ENCODE data around the gene CTNNAL1.

CTNNAL1 gene

GRCh38 chr9:109020113-109020512 is 6.8 kb upstream of the CTNNAL1 start:
- no peak overlapping the region for H3K4me3 ChIP-seq (ENCODE audit: control insufficient read depth, low read depth, low read length)
- TF ChIP-seq, protein P1, sequence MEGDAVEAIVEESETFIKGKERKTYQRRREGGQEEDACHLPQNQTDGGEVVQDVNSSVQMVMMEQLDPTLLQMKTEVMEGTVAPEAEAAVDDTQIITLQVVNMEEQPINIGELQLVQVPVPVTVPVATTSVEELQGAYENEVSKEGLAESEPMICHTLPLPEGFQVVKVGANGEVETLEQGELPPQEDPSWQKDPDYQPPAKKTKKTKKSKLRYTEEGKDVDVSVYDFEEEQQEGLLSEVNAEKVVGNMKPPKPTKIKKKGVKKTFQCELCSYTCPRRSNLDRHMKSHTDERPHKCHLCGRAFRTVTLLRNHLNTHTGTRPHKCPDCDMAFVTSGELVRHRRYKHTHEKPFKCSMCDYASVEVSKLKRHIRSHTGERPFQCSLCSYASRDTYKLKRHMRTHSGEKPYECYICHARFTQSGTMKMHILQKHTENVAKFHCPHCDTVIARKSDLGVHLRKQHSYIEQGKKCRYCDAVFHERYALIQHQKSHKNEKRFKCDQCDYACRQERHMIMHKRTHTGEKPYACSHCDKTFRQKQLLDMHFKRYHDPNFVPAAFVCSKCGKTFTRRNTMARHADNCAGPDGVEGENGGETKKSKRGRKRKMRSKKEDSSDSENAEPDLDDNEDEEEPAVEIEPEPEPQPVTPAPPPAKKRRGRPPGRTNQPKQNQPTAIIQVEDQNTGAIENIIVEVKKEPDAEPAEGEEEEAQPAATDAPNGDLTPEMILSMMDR (IDR thresholded peaks at IDR 0.05; ENCODE audit: control insufficient read depth, insufficient read depth, low read depth, low read length, missing control alignments) = no peak
- no peak for DNase-seq (ENCODE audit: low read depth)

DNA sequence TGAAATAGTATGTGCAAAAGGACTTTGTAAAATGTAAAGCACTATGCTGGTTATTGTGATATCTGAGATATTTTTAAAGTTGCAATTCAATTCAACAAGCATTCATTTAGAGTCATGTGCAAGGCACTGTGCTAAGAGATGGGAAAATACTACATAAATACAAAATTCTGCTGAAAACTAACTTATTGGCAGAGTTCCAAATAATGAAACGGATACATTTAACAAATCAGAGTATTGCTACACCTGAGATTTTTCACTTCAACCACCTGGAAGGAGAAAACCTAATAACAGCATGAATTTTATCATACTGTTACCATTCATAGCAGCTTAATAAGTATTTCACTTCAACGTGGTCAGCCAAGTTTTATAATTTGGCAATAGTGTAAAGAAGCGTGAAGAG is 6.1 kb upstream of the CTNNAL1 start:
- DNase-seq (ENCODE audit: low read depth) = no peak
- TF ChIP-seq, protein P1 (IDR thresholded peaks at IDR 0.05; ENCODE audit: control insufficient read depth, insufficient read depth, low read depth, low read length, missing control alignments) = no peak
- no peak overlapping the region for H3K4me3 ChIP-seq (ENCODE audit: control insufficient read depth, low read depth, low read length)

- H3K4me3 ChIP-seq (ENCODE audit: control insufficient read depth, low read depth, low read length) = no peak overlapping the region
- TF ChIP-seq, protein P1 (IDR thresholded peaks at IDR 0.05; ENCODE audit: control insufficient read depth, insufficient read depth, low read depth, low read length, missing control alignments) = no peak
- DNase-seq (ENCODE audit: low read depth) = no peak
Measured at GRCh38 chr9:109017493-109017892, 4.2 kb upstream of the CTNNAL1 start.

DNA sequence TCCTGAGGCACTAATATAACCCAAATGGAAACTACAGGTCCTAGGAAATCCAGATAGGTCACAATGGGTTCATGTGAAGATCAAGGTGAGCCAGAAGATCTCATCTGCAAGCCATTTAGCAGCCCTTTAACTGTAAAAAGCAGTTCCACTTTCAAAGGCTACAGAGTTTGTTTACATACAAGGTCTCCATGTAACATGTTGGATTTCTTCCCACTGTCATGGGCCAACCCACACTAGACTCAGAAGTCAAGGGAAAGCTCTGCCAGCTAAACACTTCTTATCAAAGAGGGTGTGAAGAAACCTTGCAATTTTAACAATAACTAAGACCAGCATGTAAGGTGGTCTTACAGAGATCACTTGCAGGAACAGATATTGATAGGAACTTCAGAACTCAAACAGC is 3.8 kb upstream of the CTNNAL1 start:
- no peak for DNase-seq (ENCODE audit: low read depth)
- no peak overlapping the region for H3K4me3 ChIP-seq (ENCODE audit: control insufficient read depth, low read depth, low read length)
- TF ChIP-seq, protein P1 (IDR thresholded peaks at IDR 0.05; ENCODE audit: control insufficient read depth, insufficient read depth, low read depth, low read length, missing control alignments) = no peak

- TF ChIP-seq, protein P1 (IDR thresholded peaks at IDR 0.05; ENCODE audit: control insufficient read depth, insufficient read depth, low read depth, low read length, missing control alignments) = no peak
- DNase-seq (ENCODE audit: low read depth) = no peak
- no peak overlapping the region for H3K4me3 ChIP-seq (ENCODE audit: control insufficient read depth, low read depth, low read length)
Measured at GRCh38 chr9:109016132-109016531, 2.8 kb upstream of the CTNNAL1 start.

- TF ChIP-seq, protein P1 (IDR thresholded peaks at IDR 0.05; ENCODE audit: control insufficient read depth, insufficient read depth, low read depth, low read length, missing control alignments) = no peak
- DNase-seq (ENCODE audit: low read depth) = no peak
- H3K4me3 ChIP-seq (ENCODE audit: control insufficient read depth, low read depth, low read length) = no peak overlapping the region
Measured at GRCh38 chr9:109014608-109015280, 1.4 kb upstream of the CTNNAL1 start.

Measured in AG09309 (cell line).